ENCODE measurements around the gene AKNAD1.

AKNAD1 gene
- 0 to 0.16 (median 0) reads per million in 18 experiments for total RNA-seq

- DNase-seq = no peak
Measured at GRCh38 chr1:108856994-108857393, at the start of gene AKNAD1. TSS of gene AKNAD1 (minus strand) at chr1:108857094. CDS start at chr1:108852664, 4,430 bp downstream.

- DNase-seq = no peak
Measured at GRCh38 chr1:108901106-108901505, 44.2 kb upstream of the AKNAD1 start.

- DNase-seq = peak; percentile 65 to 73
Measured at GRCh38 chr1:108897865-108898720, 41.2 kb upstream of the AKNAD1 start.

- DNase-seq = peak in 1 of 2 donors; percentile 38
Measured at GRCh38 chr1:108896146-108897145, 39.6 kb upstream of the AKNAD1 start.

GRCh38 chr1:108893141-108893530 is 36.2 kb upstream of the AKNAD1 start:
- DNase-seq = peak; percentile 41 to 56

GRCh38 chr1:108892356-108893140 is 35.7 kb upstream of the AKNAD1 start:
- no peak for DNase-seq

- DNase-seq = no peak
Measured at GRCh38 chr1:108889706-108890384, 33.0 kb upstream of the AKNAD1 start.

GRCh38 chr1:108889006-108889645 is 32.2 kb upstream of the AKNAD1 start:
- peak; percentile 34 to 45 for DNase-seq

- DNase-seq = no peak
Measured at GRCh38 chr1:108886292-108886691, 29.4 kb upstream of the AKNAD1 start.

GRCh38 chr1:108884968-108885367 is 28.1 kb upstream of the AKNAD1 start:
- no peak for DNase-seq

- DNase-seq = no peak
Measured at GRCh38 chr1:108882837-108883236, 25.9 kb upstream of the AKNAD1 start.

GRCh38 chr1:108881369-108881768 is 24.5 kb upstream of the AKNAD1 start:
- peak; percentile 25 to 74 for DNase-seq

- no peak for DNase-seq
Measured at GRCh38 chr1:108880850-108881249, 24.0 kb upstream of the AKNAD1 start.

GRCh38 chr1:108878678-108879077 is 21.8 kb upstream of the AKNAD1 start:
- no peak for DNase-seq

- no peak for DNase-seq
Measured at GRCh38 chr1:108878160-108878469, 21.2 kb upstream of the AKNAD1 start.

GRCh38 chr1:108877348-108878159 is 20.7 kb upstream of the AKNAD1 start:
- no peak for DNase-seq

GRCh38 chr1:108871050-108871724 is 14.3 kb upstream of the AKNAD1 start:
- no peak for DNase-seq

- DNase-seq = no peak
Measured at GRCh38 chr1:108865316-108865910, 8.5 kb upstream of the AKNAD1 start.

- no peak for DNase-seq
Measured at GRCh38 chr1:108863984-108864383, 7.1 kb upstream of the AKNAD1 start.

Measured in inflammatory macrophage (primary cell).